RKO (cell line): ENCODE data around the gene CNN2.

Experiments
- DNase-seq: peaks from one replicate; pipeline ENCODE4 v3.0.0-alpha.2; 2016; ENCODE audit warnings: low spot score

The CNN2 gene

GRCh38 chr19:1049106-1049505 lies 22.7 kb downstream of the CNN2 start:
- DNase-seq, result no peak

- no peak for DNase-seq
These were observed 23.4 kb downstream of the CNN2 start for GRCh38 chr19:1049800-1050199.

GRCh38 chr19:1050989-1051788 lies 24.8 kb downstream of the CNN2 start:
- DNase-seq, result no peak

GRCh38 chr19:1051791-1052190 lies 25.4 kb downstream of the CNN2 start:
- no peak for DNase-seq

- no peak for DNase-seq
These were observed 26.1 kb downstream of the CNN2 start for GRCh38 chr19:1052349-1052975.

GRCh38 chr19:1053176-1054101 lies 27.0 kb downstream of the CNN2 start:
- no peak for DNase-seq

- no peak for DNase-seq
These were observed 28.0 kb downstream of the CNN2 start for GRCh38 chr19:1054102-1055027.

- DNase-seq, result no peak
These were observed 28.6 kb downstream of the CNN2 start for GRCh38 chr19:1055028-1055425.

- DNase-seq, result no peak
These were observed 29.6 kb downstream of the CNN2 start for GRCh38 chr19:1055886-1056620.

GRCh38 chr19:1057176-1057855 lies 30.9 kb downstream of the CNN2 start:
- peak; percentile 51 for DNase-seq

GRCh38 chr19:1058112-1058511 lies 31.7 kb downstream of the CNN2 start:
- DNase-seq, result no peak

- no peak for DNase-seq
These were observed 34.3 kb downstream of the CNN2 start for GRCh38 chr19:1060689-1061088.

- no peak for DNase-seq
These were observed 35.6 kb downstream of the CNN2 start for GRCh38 chr19:1061987-1062386.

GRCh38 chr19:1062387-1063029 lies 36.1 kb downstream of the CNN2 start:
- DNase-seq, result no peak

- DNase-seq, result peak; percentile 80
These were observed 36.9 kb downstream of the CNN2 start for GRCh38 chr19:1063030-1063908.

GRCh38 chr19:1063909-1064660 lies 37.7 kb downstream of the CNN2 start:
- DNase-seq, result no peak

- DNase-seq, result peak; percentile 86
These were observed 38.5 kb downstream of the CNN2 start for GRCh38 chr19:1064661-1065605.
